ENCODE measurements around the gene CSTPP1.
"Not testable (repeated sequence)": the region's sequence is repeated elsewhere in the genome, so short reads cannot be mapped to it uniquely, and the experiment has no call there.

CSTPP1 gene

GRCh38 chr11:46958777-46959176, 22.2 kb downstream of the CSTPP1 start:
- no peak for DNase-seq

GRCh38 chr11:46961041-46961440, 24.5 kb downstream of the CSTPP1 start:
- DNase-seq, result no peak

GRCh38 chr11:46961886-46962285, 25.3 kb downstream of the CSTPP1 start:
- DNase-seq, result not testable (repeated sequence)

GRCh38 chr11:46963844-46964243, 27.3 kb downstream of the CSTPP1 start:
- no peak for DNase-seq

GRCh38 chr11:46966773-46967172, 30.2 kb downstream of the CSTPP1 start:
- DNase-seq, result no peak

GRCh38 chr11:46967962-46968361, 31.4 kb downstream of the CSTPP1 start:
- no peak for DNase-seq

- DNase-seq, result no peak
Measured at GRCh38 chr11:46969379-46969778, 32.8 kb downstream of the CSTPP1 start.

GRCh38 chr11:46970913-46971625, 34.5 kb downstream of the CSTPP1 start:
- no peak for DNase-seq

- no peak for DNase-seq
Measured at GRCh38 chr11:46972343-46972742, 35.8 kb downstream of the CSTPP1 start.

GRCh38 chr11:46972821-46973220, 36.3 kb downstream of the CSTPP1 start:
- no peak for DNase-seq

GRCh38 chr11:46976182-46976854, 39.8 kb downstream of the CSTPP1 start:
- DNase-seq, result no peak

- DNase-seq, result no peak
Measured at GRCh38 chr11:46977038-46977813, 40.7 kb downstream of the CSTPP1 start.

GRCh38 chr11:46978005-46978491, 41.5 kb downstream of the CSTPP1 start:
- DNase-seq, result no peak

GRCh38 chr11:46979358-46979757, 42.8 kb downstream of the CSTPP1 start:
- no peak for DNase-seq

GRCh38 chr11:46981436-46981835, 44.9 kb downstream of the CSTPP1 start:
- DNase-seq, result no peak

- DNase-seq, result no peak
Measured at GRCh38 chr11:46982797-46983452, 46.4 kb downstream of the CSTPP1 start.

GRCh38 chr11:46983598-46983997, 47.0 kb downstream of the CSTPP1 start:
- no peak for DNase-seq

GRCh38 chr11:46984548-46984947, 48.0 kb downstream of the CSTPP1 start:
- DNase-seq, result no peak

GRCh38 chr11:46984987-46985386, 48.4 kb downstream of the CSTPP1 start:
- DNase-seq, result no peak

GRCh38 chr11:46987183-46987582, 50.6 kb downstream of the CSTPP1 start:
- DNase-seq, result no peak

GRCh38 chr11:46989810-46990487, 53.4 kb downstream of the CSTPP1 start:
- not testable (repeated sequence) for DNase-seq

- no peak for DNase-seq
Measured at GRCh38 chr11:46991391-46991790, 54.8 kb downstream of the CSTPP1 start.

Data from activated CD4-positive, alpha-beta T cell treated with anti-CD3 and anti-CD28 coated beads, Interleukin-2, amount 50 U/mL, for 1 hour (primary cell).